Midbrain (tissue), 1 donor: ENCODE measurements around the gene CYP24A1.

Source experiments
- DNase-seq: peaks from one replicate; lab custom pipeline; 2025; lab: John Stamatoyannopoulos, UW

CYP24A1 gene

DNA sequence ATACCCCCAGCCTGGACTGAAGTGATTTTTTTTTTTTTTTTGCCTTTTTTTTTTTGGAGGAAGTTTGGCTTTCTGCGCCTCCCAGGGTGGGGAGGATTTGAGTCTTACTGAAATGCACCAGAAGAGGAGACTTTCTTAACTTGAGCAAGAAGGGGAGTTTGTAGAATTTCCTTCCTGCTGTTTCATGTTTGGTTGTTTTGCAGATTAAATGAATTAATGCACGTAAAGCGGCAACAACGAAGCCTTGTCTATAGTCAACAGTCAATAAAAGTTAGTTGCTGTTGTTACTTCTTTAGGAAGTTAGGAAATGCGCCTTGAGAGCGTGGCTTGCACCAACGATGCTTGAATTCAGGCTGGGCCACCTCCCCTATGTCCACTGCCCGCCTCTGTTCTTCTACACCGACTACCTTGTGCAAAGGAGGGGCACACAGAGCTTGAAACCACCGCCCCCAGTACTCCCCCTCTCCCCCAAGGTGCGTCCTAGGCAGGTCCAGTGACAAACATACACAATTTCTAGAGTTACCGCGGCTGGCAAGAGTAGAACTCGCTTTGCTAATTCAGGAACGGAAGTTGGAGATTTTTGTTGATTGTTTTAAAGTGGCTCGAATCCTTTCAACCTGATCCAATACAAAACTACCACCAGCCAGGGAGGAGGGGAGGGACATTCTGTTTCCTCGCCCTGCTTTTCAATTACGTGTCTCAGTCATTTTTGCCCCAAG lies 830 bp upstream of the CYP24A1 start:
- DNase-seq: no peak

DNA sequence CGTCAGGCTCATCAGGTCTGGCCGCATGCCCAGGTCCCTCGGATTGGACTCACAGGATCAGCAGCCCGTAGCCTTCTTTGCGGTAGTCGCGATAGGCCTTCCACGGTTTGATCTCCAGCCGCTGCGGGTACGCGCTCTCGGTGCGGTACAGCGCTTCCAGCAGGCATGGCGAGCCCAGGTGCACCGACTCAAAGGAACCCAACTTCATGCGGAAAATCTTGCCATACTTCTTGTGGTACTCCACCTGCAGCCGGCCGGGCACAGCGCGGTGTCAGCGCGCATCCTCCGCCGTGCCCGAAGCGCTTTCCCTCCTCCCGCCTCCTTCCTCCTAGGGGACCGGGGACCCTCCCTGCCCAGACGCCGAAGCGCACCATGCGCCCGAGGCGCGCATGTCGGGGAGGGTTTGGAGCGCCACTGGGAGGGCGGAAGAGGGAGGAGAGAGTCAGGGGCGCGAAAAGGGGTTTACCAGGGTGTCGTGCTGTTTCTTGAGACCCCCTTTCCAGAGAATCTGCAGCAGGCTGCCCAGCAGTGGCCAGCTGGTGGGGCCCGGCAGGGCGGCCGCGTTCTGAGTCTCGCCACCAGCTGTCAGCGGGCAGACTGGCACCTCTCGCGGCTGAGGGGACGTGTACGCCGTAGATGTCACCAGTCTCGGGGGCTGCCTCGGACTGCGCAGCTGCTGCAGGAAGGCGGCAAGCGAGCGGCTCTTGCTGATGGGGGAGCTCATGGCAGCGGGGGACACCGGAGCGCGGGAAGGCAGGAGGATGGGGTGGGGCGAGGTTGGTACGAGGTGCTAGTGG lies 732 bp downstream of the CYP24A1 start:
- DNase-seq: no peak

DNA sequence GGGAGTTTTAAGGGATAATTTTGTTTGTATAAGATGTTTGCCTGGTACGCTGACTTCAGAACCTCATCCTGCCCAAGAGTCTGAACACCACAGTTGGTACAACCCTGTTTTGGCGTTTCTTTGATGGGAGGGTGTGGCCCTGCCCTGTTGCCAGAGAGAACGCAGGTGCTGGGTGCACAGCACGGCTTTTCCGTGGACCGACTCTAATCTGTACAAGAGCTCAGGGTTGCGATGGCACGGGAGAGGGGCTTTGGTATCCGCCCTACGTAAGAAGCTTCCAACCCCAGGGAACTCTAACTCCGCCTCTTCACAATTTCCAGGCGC lies 1.3 kb downstream of the CYP24A1 start:
- no peak for DNase-seq

DNA sequence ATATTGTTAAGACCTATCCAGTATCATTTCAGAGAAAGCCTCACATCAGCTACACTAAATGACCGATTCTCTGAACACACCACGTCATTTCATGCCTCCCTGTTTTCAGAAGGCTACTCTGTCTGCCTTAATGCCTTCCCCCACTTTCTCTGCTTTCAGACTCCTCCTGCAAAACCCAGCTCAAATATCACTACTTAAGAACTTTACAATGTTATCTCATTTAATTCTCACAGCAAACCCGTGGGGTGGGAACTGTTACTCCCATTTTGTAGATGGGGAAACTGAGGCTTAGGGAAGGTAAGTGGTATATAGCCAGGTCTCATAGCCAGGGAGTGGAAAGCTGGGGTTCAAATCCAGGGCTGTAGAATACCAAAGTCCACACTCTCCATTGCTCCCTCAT lies 2.8 kb downstream of the CYP24A1 start:
- no peak for DNase-seq

DNA sequence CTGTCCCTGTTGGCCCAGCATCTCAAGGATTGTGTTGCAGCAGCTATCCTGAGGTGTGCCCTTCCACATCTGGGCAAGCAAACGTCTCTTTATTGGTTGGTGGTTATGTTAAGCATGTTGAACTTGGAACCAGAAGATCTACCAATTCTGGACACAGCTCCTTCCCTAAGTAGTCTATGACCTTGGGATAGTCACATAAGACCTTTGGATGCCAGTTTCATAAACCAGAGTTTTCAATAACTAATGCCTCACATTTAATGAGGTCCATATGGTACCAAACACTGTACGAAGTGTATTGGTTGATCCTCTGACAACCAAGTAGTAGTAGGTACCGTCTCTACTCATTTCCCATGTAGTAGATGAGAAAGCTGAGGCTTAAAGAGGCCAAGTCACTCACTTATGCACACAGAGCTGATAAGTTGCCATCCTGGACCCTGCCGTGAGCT lies 3.7 kb downstream of the CYP24A1 start:
- DNase-seq: no peak

DNA sequence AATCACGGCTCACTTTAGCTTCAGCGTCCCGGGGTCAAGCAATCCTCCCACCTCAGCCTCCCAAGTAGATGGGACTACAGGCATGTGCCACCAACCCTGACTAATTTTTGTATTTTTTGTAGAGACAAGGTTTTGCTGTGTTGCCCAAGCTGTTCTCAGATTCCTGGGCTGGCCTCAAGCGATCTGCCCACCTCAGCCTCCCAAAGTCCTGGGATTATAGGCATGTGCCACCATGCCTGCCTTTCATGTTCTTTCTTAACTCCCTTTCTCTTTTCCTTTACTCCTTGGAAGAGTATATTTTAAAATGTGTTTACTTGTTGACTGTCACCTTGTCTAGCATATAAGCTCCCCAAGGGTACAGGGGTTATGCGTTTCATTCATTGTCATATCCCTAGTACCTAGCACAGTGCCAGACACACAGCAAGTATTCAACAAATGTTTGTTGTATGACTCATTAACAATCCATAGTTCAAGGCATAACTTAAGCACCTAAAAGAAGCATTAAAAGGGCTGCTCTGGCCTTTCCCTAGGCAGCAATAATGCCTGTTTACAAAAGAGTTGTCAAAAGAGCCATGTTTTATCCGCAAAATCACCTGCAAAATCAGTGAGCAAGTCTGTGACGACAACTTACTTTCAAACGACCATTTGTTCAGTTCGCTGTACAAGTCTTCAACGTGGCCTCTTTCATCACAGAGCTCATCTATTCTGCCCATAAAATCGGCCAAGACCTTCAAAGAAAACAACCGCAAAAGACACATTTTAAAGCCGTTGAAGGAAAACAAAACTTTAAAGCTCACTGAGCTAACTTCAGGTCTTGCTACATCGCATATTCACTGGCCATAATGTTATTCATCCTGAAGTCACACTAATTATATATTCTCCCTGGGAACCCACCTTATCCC lies 4.6 kb downstream of the CYP24A1 start:
- DNase-seq: no peak

DNA sequence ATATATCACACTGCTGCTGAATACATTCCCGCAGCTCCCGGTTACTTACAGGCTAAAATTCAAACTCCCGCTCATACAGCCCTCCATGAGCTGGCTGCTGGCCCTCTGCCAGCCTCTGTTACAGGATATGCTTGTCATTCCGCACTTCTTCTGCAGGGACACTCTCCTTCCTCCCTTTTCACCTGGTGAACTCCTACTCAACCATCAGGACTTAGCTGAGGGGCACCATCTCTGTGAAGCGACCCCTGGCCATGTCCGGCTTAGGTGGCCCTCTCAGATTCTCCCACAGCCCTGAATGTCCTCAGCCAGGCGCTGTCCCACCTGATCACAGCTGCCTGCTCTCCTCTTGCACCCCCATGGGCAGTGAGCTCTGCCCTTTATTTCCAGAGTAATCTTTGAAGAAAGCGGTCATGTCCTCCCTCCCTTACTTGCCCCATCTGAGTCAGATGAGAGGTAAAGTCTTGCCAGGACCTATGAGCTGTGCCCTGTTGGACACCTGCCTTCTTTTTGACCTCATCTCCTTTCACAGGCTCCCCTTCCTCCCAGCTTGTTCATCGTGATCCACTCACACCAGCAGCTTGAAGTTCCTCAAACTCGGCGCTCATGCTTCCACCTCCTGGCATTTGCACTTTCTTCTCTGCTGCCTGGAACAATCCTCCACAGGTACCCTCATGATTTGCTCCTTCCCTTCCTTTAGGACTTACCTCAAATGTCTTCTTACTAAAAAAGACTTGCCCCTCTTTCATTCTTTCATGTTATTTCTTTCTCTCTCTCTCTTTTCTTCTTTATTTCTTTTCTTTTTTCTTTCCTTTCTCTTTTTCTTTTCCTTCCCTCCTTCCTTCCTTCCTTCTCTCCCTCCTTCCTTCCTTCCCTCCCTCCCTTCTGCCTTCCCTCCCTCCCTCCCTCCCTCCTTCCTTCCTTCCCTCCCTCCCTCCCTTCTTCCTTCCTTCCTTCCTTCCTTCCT lies 5.6 kb downstream of the CYP24A1 start:
- DNase-seq: no peak

DNA sequence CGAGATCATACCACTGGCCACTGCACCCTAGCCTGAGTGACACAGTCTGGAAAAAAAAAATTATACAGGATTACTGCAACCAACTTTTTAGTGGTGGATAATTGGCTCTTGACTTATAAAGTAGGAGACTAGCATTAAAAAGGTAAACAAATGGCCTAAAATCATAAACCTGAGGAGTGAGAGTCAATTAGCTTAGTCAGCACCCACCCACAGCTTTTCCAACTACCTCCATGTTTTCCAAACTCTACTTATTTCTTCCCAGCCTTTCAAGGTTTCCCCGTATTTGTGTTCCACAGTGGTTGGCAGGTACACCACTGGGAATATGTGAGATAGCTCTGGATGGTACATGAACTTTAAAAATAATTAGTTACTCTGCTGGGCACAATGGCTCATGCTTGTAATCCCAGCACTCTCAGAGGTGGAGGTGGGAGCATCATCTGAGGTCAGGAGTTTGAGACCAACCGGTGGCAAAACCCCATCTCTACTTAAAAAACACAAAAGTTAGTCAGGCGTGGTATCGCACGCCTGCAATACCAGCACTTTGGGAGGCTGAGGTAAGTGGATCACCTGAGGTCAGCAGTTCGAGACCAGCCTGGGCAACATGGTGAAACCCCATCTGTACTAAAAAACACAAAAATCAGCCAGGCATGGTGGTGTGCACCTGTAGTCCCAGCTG lies 6.7 kb downstream of the CYP24A1 start:
- no peak for DNase-seq

DNA sequence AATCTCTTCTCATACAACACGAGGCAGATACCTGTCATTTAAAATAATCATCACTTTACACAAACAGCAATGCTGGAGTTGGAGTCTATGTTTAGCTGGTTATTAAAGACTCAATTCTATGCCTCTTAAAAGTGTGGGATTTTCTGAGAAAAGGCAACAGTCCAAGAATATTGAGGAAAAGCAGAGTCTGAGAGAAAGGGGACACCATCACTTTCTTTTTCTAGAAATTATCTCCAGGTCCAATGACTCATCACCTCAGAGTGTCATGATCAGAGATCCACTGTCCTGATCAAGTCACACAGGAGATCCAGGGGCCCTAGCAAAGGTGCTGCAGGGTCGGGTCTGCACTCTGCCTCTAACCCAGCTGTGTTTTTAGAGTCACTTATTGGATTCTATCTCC lies 8.0 kb downstream of the CYP24A1 start:
- no peak for DNase-seq

DNA sequence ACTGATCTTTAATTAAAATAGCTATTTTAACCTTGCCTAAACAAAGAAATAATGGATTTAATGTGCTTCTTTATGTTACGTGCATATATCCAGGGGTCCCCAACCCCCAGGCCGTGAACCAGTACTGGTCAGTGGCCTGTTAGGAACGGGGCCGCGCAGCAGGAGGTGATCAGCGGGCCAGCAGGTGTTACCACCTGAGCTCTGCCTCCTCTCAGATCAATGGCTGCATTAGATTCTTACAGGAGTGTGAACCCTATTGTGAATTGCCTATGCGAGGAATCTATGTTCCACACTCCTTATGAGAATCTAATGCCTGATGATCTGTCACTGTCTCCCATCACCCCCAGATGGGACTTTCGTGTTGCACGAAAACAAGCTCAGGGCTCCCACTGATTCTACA lies 8.8 kb downstream of the CYP24A1 start:
- DNase-seq: no peak

DNA sequence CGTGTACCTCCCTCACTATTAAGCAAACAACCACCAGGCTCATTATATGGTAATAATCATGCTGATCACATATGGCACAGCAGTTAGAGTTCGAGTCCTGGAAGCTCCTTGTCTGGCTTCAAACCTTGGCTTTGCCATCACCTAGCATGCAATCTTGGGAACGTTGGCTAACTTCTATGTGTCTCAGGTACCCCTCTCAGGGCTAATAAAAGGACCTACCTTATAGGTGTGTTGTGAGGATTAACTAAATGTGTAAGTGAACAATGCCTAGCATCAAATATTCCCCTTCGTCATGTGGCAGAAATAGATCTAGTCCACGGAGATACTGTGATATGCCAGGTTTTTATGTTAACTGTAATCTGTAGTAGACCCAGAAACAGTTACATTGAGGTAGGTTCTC lies 10.4 kb downstream of the CYP24A1 start:
- no peak for DNase-seq

DNA sequence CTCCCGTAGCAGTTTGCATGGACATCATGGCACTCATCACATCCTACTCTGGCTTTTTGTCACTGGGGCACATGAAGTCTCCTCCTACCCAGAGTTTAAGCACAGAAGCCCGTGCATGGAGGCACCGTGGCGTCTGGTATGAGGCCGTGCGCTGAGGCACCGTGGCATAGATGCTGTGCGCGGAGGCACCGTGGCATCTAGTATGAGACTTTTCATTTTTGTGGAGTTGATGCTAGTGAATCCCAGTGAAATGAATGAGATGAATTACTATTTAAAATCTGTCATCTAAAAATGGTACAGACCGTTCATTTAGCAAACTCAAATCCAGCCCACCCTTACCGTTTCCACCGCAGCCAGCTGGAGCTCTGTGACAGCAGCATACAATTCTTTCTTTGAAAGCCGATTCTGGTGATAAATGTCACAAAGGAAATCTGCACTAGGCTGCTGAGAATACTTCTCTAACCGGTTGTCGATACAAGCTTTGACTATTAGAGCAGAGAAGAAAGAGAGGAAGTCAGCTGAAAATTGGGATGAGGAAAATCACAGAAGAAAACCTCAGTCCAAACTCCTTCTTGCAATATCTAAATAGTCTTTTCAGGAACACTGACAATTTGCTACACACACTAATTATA lies 11.3 kb downstream of the CYP24A1 start:
- DNase-seq: no peak

DNA sequence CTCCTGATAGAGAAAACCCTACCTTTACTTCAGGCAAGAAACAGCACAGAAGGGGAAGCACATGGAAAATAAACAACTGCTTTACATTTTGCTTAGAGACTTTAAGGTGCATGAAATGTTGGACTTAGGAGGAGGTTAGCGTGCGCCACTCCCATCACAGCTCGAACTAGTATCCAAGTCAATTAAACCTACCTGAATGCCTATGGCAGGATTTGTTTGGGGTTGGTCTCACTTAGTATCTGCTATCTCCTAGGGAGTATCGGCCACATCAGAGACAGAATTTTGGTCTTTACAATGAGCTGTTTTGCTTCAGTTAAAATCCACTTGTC lies 12.0 kb downstream of the CYP24A1 start:
- no peak for DNase-seq

DNA sequence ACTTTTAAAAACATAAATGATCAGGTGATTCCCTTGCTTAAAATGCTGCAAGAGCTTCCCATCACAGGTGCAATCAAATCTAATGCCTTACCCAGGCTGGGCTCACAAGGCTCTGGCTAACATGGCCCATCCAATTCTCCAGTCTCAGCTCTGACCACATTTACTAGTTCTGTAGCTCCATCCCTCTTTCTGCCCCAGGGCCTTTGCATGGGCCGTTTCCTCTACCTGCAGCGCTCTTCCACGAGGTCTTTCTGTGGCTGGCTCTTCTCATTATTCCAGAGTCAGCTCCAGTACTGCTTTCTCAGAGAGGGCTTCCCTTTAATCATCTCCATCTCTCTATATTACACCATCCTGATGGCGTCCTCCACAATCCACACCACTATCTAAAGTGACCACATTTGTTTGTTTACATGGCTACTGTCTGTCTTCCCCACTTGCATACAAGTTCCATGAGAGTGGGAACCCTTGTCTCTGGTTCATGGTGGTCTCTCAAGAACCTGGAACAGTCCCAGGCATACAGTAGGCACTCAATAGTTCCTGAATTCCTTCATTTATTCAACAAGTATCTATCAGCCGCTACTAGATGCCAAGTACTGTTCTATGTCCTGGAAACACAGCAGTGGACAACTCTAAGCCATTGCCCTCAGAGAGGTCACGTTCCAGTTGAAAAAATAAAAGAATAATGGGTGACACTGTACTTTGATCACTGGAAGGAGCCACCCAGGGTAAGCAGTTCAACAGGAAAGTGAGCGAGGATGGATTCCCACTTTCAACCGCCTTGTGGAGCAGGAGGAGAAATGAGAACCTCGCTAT lies 12.6 kb downstream of the CYP24A1 start:
- DNase-seq: no peak

DNA sequence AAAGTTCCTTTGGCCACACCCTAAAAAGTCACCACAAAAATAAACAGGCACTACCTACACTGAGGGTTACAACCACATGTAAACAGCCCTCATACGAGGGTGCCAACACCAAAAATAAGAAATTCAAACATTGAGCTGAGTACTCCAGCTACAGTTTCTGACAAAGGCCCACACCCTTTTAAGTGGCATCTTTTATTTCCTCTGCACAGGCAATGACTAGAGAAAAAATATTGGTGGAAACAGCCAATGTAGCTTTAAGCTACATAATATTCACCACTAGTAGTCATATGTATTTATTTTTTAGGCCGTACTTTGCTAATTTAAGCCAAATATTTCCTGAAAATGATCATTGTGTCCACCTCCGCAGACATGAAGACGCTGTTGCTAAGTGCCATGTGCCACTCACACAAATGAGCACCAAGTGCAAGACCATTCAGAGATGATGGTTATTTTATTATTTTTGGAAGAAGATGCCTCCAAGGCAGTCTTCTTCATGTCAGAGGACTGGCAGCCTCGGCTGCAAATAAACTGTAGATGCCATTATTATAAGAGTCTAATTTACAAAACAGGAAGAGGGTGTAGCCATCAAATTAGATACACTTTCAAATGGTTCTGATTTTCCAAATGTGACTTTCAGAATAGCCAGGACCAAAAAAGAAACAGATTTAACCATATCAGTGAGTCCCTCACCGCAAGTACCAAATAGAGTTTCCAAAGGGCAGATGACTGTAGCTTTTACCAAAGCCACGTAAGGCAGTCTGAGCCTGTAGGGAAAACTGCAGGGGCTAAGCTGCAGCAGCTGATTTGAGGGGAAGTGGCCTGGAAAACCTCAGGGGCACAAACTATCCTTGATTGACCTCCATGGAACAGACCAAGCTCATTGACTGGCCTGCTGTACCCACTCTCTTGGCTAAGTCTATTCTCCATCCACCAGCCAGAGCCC lies 13.4 kb downstream of the CYP24A1 start:
- no peak for DNase-seq

DNA sequence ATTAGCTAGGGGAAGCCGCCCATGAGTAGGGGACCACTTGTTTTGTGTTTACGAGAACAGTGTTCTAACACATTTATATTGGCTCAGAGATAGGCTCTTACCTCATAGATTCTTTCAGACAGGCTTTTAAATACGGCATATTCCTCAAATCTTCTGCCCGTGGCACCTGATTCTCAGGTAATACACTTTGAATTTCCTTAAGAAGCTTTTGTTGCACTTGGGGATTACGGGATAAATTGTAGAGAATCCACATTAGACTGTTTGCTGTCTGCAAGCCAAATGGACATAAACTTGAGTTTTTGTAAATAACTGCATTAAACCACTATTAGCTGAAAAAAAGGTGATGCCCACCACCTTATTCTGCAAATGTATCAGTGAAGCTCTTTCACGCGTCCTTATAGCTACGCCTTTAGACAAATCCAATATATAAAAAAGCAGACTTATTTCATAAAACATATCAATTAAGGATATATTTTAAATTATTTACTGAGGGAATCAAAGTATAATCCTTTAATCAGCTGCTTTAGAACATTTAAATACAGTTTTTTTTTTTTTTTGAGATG lies 14.8 kb downstream of the CYP24A1 start:
- no peak for DNase-seq

DNA sequence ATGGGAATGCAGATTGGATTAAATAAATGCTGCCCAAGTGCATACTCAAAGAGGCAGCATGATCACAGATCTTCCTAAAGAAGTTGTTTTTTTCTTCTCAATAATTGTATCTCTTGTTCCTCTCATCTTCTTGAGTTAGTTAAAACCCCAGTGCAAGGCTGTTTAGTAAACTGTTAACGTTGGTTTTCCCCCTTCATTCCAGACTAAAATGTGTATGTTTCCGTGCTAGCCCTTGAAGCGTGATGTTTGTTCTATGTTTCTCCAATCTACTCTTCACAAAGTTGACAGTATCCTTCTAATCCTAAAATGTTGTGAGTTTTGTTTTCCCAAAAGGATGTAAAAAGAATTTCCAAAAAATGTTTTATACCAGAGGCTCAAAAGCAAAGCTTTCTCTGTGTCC lies 15.6 kb downstream of the CYP24A1 start:
- DNase-seq: no peak
